ENCODE measurements around the gene AGTPBP1. TPM values are rescaled to one million over a fixed set of nuclear protein-coding genes. Genes with fewer than 3 reads are reported as not detected.

The AGTPBP1 gene
- polyA plus RNA-seq, 1 of the 3 experiments (the other 2 are of a cell fraction), result 3.8 TPM

GRCh38 chr9:85521371-85522197, 220.2 kb downstream of the AGTPBP1 start:
- no peaks in the 10 kb centered on the region for H3K4me1 ChIP-seq (ENCODE audit: control insufficient read depth in 1 of 2, insufficient read depth in 2 of 2, low read depth in 1 of 2, low read length in 1 of 2)
- ChIA-PET POLR2A (no interaction called here), CTCF (interaction anchor here (1.4 kb wide), 1 partner anchor 89 kb away, joined by 4 read pairs; no protein-coding TSS in a partner anchor)
- H3K9ac ChIP-seq, result no peak overlapping the region
- no peaks in the 10 kb centered on the region for H3F3A ChIP-seq (replicated peaks; ENCODE audit: insufficient read depth)
- no peak for DNase-seq
- no peak overlapping the region for H3K4me3 ChIP-seq (ENCODE audit: low read depth in 2 of 2, low read length in 1 of 2)
- H3K79me2 ChIP-seq (ENCODE audit: insufficient read depth), result no peaks in the 10 kb centered on the region
- H2AFZ ChIP-seq (ENCODE audit: low read depth), result no peak overlapping the region
- no peaks in the 10 kb centered on the region for H3K36me3 ChIP-seq (replicated peaks in 1 of 2; ENCODE audit: control insufficient read depth in 1 of 2, insufficient read depth in 2 of 2, low read length in 1 of 2)
- no peak overlapping the region for H3K4me2 ChIP-seq
- H3K9me3 ChIP-seq, result no peaks in the 10 kb centered on the region
- H3K27me3 ChIP-seq (ENCODE audit: insufficient read depth), result no peaks in the 10 kb centered on the region; the same call in 1 of the 2 replicates
- H4K20me1 ChIP-seq (ENCODE audit: insufficient read depth), result no peaks in the 10 kb centered on the region
- H3K9me2 ChIP-seq, result no peaks in the 10 kb centered on the region
- no peak overlapping the region for H3K27ac ChIP-seq (ENCODE audit: low read depth in 2 of 2, low read length in 1 of 2)
- TF ChIP-seq TCF12 (IDR thresholded peaks at IDR 0.05), result no peak
- no peak for TF ChIP-seq GABPA (IDR thresholded peaks at IDR 0.05; ENCODE audit: low read depth)
- TF ChIP-seq USF1 (IDR thresholded peaks at IDR 0.05; ENCODE audit: borderline replicate concordance, low read depth), result no peak
- no peak for TF ChIP-seq FOSL2 (IDR thresholded peaks at IDR 0.05; ENCODE audit: borderline replicate concordance, low read depth)
- no peak for TF ChIP-seq MXI1 (IDR thresholded peaks at IDR 0.05; ENCODE audit: low read depth, low read length)
- WGBS (ENCODE audit: low lambda C conversion rate), result 78% methylated on average over 22 of the region's 23 CpGs

DNA sequence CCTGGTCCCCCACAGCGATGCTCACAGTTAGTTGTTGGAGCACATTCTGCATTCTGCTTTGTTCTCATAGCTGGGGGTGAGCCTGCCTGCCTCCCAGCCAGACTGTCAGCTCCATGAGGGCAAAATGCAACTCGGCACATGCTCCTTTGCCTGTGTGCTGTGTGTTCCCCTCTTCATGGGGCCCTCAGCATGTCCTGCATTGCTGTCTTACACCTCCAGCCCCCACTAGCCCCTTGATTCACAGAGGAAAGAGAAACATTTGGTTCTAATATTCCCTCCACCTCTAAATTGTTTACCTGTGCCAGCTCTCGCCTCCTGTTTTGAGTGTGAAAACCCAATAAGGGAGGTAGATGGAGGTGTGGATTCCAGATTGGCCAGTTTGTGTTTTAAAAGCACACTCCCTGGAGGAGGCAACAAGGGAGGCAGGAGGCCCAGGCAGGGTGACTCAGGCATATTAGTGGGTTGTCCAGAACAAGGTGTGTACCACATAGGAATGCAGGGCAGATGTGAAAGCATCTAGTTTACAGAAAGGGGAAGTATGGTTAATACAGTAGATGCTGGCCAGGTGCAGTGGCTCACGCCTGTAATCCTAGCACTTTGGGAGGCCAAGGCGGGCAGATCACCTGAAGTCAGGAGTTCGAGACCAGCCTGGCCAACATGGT, 224.6 kb downstream of the AGTPBP1 start:
- Histone ChIP-seq H3K36me3 (replicated peaks in 1 of 2; ENCODE audit: control insufficient read depth in 1 of 2, insufficient read depth in 2 of 2, low read length in 1 of 2) (no peaks in the 10 kb centered on the region), H3K4me2 (no peak overlapping the region), H3F3A (replicated peaks; ENCODE audit: insufficient read depth) (no peaks in the 10 kb centered on the region), H3K9me2 (no peaks in the 10 kb centered on the region), H3K4me1 (ENCODE audit: control insufficient read depth in 1 of 2, insufficient read depth in 2 of 2, low read depth in 1 of 2, low read length in 1 of 2) (peaks cover 0 to under 1% of the 10 kb centered on the region in 2 experiments; a peak in 1 of 4 replicates), H3K27me3 (ENCODE audit: insufficient read depth) (no peaks in the 10 kb centered on the region; the same call in 1 of the 2 replicates), H3K9ac (no peak overlapping the region), H4K20me1 (ENCODE audit: insufficient read depth) (no peaks in the 10 kb centered on the region), H3K9me3 (no peaks in the 10 kb centered on the region), H3K4me3 (ENCODE audit: low read depth in 2 of 2, low read length in 1 of 2) (no peak overlapping the region), H3K79me2 (ENCODE audit: insufficient read depth) (no peaks in the 10 kb centered on the region), H3K27ac (ENCODE audit: low read depth in 2 of 2, low read length in 1 of 2) (no peak overlapping the region), H2AFZ (ENCODE audit: low read depth) (no peak overlapping the region)
- WGBS (ENCODE audit: low lambda C conversion rate), result 53% methylated on average over 6 of the region's 6 CpGs
- DNase-seq, result no peak
- ChIA-PET CTCF (no interaction called here), POLR2A (no interaction called here)
- TF ChIP-seq RXRA (IDR thresholded peaks at IDR 0.05; ENCODE audit: borderline replicate concordance, low read depth) (no peak), MEF2A (IDR thresholded peaks at IDR 0.05; ENCODE audit: borderline replicate concordance, low read depth) (no peak)

DNA sequence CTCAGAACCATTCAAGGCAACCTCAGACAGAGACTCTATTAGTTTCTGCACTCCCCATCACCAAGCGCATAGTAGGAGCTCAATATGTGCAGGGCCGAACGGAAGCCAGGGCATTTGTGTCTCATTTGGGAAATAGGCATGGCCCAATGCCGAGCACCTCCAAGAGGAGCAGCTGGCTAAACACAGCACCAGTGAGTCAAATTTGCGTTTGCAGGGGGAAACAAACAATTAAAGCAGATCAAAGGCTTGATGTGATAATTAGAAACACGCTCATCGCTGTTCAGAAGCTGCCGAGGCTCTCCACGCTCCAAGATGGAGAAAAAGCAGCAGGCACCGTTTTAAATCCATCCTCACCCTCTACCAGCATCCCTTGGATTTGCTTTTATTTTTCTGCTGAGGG, 225.3 kb downstream of the AGTPBP1 start:
- H3K9me3 ChIP-seq, result no peaks in the 10 kb centered on the region
- H2AFZ ChIP-seq (ENCODE audit: low read depth), result no peak overlapping the region
- H3K9me2 ChIP-seq, result no peaks in the 10 kb centered on the region
- H3K4me3 ChIP-seq (ENCODE audit: low read depth in 2 of 2, low read length in 1 of 2), result no peak overlapping the region
- no peaks in the 10 kb centered on the region; the same call in 1 of the 2 replicates for H3K27me3 ChIP-seq (ENCODE audit: insufficient read depth)
- H3K27ac ChIP-seq (ENCODE audit: low read depth in 2 of 2, low read length in 1 of 2), result no peak overlapping the region
- no peaks in the 10 kb centered on the region for H3F3A ChIP-seq (replicated peaks; ENCODE audit: insufficient read depth)
- H3K79me2 ChIP-seq (ENCODE audit: insufficient read depth), result no peaks in the 10 kb centered on the region
- H4K20me1 ChIP-seq (ENCODE audit: insufficient read depth), result no peaks in the 10 kb centered on the region
- no peak for DNase-seq
- no peak overlapping the region for H3K4me2 ChIP-seq
- ChIA-PET CTCF (interaction anchor here (1.6 kb wide), 1 partner anchor 258 kb away, joined by 3 read pairs; no protein-coding TSS in a partner anchor), POLR2A (no interaction called here)
- 32% methylated on average over 10 of the region's 10 CpGs for WGBS (ENCODE audit: low lambda C conversion rate)
- no peak overlapping the region for H3K9ac ChIP-seq
- H3K4me1 ChIP-seq (ENCODE audit: control insufficient read depth in 1 of 2, insufficient read depth in 2 of 2, low read depth in 1 of 2, low read length in 1 of 2), result peaks cover 0 to 7% of the 10 kb centered on the region in 2 experiments; a peak in 1 of 4 replicates
- H3K36me3 ChIP-seq (replicated peaks in 1 of 2; ENCODE audit: control insufficient read depth in 1 of 2, insufficient read depth in 2 of 2, low read length in 1 of 2), result no peaks in the 10 kb centered on the region
- TF ChIP-seq SIN3A (IDR thresholded peaks at IDR 0.05; ENCODE audit: borderline replicate concordance, low read depth, low read length) (no peak), YY1 (IDR thresholded peaks at IDR 0.05; ENCODE audit: low read depth) (no peak), TAF1 (IDR thresholded peaks at IDR 0.05; ENCODE audit: borderline replicate concordance, low read depth, low read length) (no peak), GATA2 (CRISPR knock-in tag; IDR thresholded peaks at IDR 0.05) (no peak), RXRA (IDR thresholded peaks at IDR 0.05; ENCODE audit: borderline replicate concordance, low read depth) (no peak), MXI1 (IDR thresholded peaks at IDR 0.05; ENCODE audit: low read depth, low read length) (no peak), FOSL2 (IDR thresholded peaks at IDR 0.05; ENCODE audit: borderline replicate concordance, low read depth) (no peak), MEF2A (IDR thresholded peaks at IDR 0.05; ENCODE audit: borderline replicate concordance, low read depth) (no peak), FOXJ3 (CRISPR knock-in tag; IDR thresholded peaks at IDR 0.05) (no peak)
- TF ChIP-seq, protein P1, sequence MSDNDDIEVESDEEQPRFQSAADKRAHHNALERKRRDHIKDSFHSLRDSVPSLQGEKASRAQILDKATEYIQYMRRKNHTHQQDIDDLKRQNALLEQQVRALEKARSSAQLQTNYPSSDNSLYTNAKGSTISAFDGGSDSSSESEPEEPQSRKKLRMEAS (IDR thresholded peaks at IDR 0.05; ENCODE audit: low read depth), result no peak
- TF ChIP-seq, protein P2, sequence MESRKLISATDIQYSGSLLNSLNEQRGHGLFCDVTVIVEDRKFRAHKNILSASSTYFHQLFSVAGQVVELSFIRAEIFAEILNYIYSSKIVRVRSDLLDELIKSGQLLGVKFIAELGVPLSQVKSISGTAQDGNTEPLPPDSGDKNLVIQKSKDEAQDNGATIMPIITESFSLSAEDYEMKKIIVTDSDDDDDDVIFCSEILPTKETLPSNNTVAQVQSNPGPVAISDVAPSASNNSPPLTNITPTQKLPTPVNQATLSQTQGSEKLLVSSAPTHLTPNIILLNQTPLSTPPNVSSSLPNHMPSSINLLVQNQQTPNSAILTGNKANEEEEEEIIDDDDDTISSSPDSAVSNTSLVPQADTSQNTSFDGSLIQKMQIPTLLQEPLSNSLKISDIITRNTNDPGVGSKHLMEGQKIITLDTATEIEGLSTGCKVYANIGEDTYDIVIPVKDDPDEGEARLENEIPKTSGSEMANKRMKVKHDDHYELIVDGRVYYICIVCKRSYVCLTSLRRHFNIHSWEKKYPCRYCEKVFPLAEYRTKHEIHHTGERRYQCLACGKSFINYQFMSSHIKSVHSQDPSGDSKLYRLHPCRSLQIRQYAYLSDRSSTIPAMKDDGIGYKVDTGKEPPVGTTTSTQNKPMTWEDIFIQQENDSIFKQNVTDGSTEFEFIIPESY (IDR thresholded peaks at IDR 0.05; ENCODE audit: borderline replicate concordance, low read depth), result no peak
- TF ChIP-seq, protein P3, sequence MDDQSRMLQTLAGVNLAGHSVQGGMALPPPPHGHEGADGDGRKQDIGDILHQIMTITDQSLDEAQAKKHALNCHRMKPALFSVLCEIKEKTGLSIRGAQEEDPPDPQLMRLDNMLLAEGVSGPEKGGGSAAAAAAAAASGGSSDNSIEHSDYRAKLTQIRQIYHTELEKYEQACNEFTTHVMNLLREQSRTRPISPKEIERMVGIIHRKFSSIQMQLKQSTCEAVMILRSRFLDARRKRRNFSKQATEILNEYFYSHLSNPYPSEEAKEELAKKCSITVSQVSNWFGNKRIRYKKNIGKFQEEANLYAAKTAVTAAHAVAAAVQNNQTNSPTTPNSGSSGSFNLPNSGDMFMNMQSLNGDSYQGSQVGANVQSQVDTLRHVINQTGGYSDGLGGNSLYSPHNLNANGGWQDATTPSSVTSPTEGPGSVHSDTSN (IDR thresholded peaks at IDR 0.05), result no peak

Measured in SK-N-SH (cell line).